Measurements from ENCODE around the gene PLA2G12A. TPM values are rescaled to one million over a fixed set of nuclear protein-coding genes. Genes with fewer than 3 reads are reported as not detected.

Gene PLA2G12A
- total and polyA plus RNA-seq, 2 donors (not counting 3 experiments of a cell fraction or from before 2014, with no cell fraction given): 21.6 to 27.1 TPM

GRCh38 chr4:109748114-109748513, 18.2 kb upstream of the PLA2G12A start:
- POLR2A ChIA-PET: no interaction called here
- no peaks in the 10 kb centered on the region for H3K36me3 ChIP-seq (ENCODE audit: control insufficient read depth in 2 of 2, extremely low read depth in 1 of 2, insufficient read depth in 2 of 2, low read length in 2 of 2)
- H3K27ac ChIP-seq (ENCODE audit: insufficient read depth, low read depth, low read length): no peak overlapping the region
- no peaks in the 10 kb centered on the region for H3K9me1 ChIP-seq (replicated peaks; ENCODE audit: control insufficient read depth, extremely low read depth, insufficient read depth, low read length)
- H2AFZ ChIP-seq (ENCODE audit: low read depth, low read length): no peak overlapping the region
- CTCF ChIA-PET: no interaction called here
- FAIRE-seq: no peak
- no peak overlapping the region for H3K9ac ChIP-seq (replicated peaks; ENCODE audit: extremely low read depth, insufficient read depth, low read length)
- H3K4me3 ChIP-seq (replicated peaks in 1 of 3; ENCODE audit: insufficient read depth in 1 of 3, low read depth in 1 of 3, low read length in 3 of 3): no peak overlapping the region
- H3K27me3 ChIP-seq (ENCODE audit: control insufficient read depth in 2 of 2, insufficient read depth in 2 of 2, low read length in 2 of 2): no peaks in the 10 kb centered on the region
- H4K20me1 ChIP-seq (replicated peaks; ENCODE audit: control insufficient read depth, extremely low read depth, insufficient read depth, low read length): no peaks in the 10 kb centered on the region
- no peaks in the 10 kb centered on the region for H3K79me2 ChIP-seq (ENCODE audit: control insufficient read depth, insufficient read depth, low read length)
- intact Hi-C loops (cut with micrococcal nuclease): no loop called here
- dilution Hi-C loops (cut with MboI; ENCODE audit: extremely low pct_ligation_motif_present, low sequenced_read_pairs): no loop called here
- TF ChIP-seq, protein P1, sequence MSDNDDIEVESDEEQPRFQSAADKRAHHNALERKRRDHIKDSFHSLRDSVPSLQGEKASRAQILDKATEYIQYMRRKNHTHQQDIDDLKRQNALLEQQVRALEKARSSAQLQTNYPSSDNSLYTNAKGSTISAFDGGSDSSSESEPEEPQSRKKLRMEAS (IDR thresholded peaks at IDR 0.05; ENCODE audit: insufficient read depth, insufficient read length): no peak
- TF ChIP-seq FOS (IDR thresholded peaks at IDR 0.05; ENCODE audit: borderline replicate concordance, insufficient read depth, low read length): no peak
- no peak for TF ChIP-seq EZH2 (IDR thresholded peaks at IDR 0.05; ENCODE audit: borderline replicate concordance, low read depth, low read length, severe bottlenecking)
- H3K4me1 ChIP-seq (ENCODE audit: control insufficient read depth, extremely low read depth, insufficient read depth, low read length): no peaks in the 10 kb centered on the region
- no peak overlapping the region for H3K4me2 ChIP-seq (ENCODE audit: insufficient read depth, low read length)
- H3K9me3 ChIP-seq (replicated peaks; ENCODE audit: control insufficient read depth, insufficient read depth, low read length): no peaks in the 10 kb centered on the region
- no TSS peak for BruUV-seq (replicated peaks)
- no peak for DNase-seq (ENCODE audit: low read depth, low spot score)

- Histone ChIP-seq H3K9me1 (replicated peaks; ENCODE audit: control insufficient read depth, extremely low read depth, insufficient read depth, low read length) (no peaks in the 10 kb centered on the region), H3K79me2 (ENCODE audit: control insufficient read depth, insufficient read depth, low read length) (no peaks in the 10 kb centered on the region), H3K9ac (replicated peaks; ENCODE audit: extremely low read depth, insufficient read depth, low read length) (no peak overlapping the region), H3K4me1 (ENCODE audit: control insufficient read depth, extremely low read depth, insufficient read depth, low read length) (no peaks in the 10 kb centered on the region), H3K36me3 (ENCODE audit: control insufficient read depth in 2 of 2, extremely low read depth in 1 of 2, insufficient read depth in 2 of 2, low read length in 2 of 2) (no peaks in the 10 kb centered on the region), H3K4me2 (ENCODE audit: insufficient read depth, low read length) (no peak overlapping the region), H3K27me3 (ENCODE audit: control insufficient read depth in 2 of 2, insufficient read depth in 2 of 2, low read length in 2 of 2) (no peaks in the 10 kb centered on the region), H3K9me3 (replicated peaks; ENCODE audit: control insufficient read depth, insufficient read depth, low read length) (no peaks in the 10 kb centered on the region), H3K4me3 (replicated peaks in 1 of 3; ENCODE audit: insufficient read depth in 1 of 3, low read depth in 1 of 3, low read length in 3 of 3) (no peak overlapping the region), H3K27ac (ENCODE audit: insufficient read depth, low read depth, low read length) (no peak overlapping the region), H2AFZ (ENCODE audit: low read depth, low read length) (no peak overlapping the region), H4K20me1 (replicated peaks; ENCODE audit: control insufficient read depth, extremely low read depth, insufficient read depth, low read length) (no peaks in the 10 kb centered on the region)
- BruUV-seq (replicated peaks): no TSS peak
- POLR2A ChIA-PET: no interaction called here
- intact Hi-C loops (cut with micrococcal nuclease) (no loop called here), dilution Hi-C loops (cut with MboI; ENCODE audit: extremely low pct_ligation_motif_present, low sequenced_read_pairs) (no loop called here)
- DNase-seq (ENCODE audit: low read depth, low spot score) (no peak), FAIRE-seq (no peak)
- CTCF ChIA-PET: no interaction called here
- TF ChIP-seq POLR2A (IDR thresholded peaks at IDR 0.05; ENCODE audit: low read depth, low read length): no peak
Measured at GRCh38 chr4:109746728-109747127, 16.9 kb upstream of the PLA2G12A start.

All from endothelial cell of umbilical vein (primary cell).